Stimulated activated CD8-positive, alpha-beta memory T cell treated with anti-CD3 and anti-CD28 coated beads, Interleukin-12 subunit alpha, Interleukin-12 subunit beta, amount 100 ng/mL, for 24 hours (primary cell): ENCODE data around the gene GATC.
"Not testable (repeated sequence)": the region's sequence is repeated elsewhere in the genome, so short reads cannot be mapped to it uniquely, and the experiment has no call there.

ENCODE experiments used
- DNase-seq: peaks from one replicate; pipeline ENCODE4 v3.0.0-alpha.2; 2020; ENCODE audit errors: extremely low read depth

The GATC gene

DNA sequence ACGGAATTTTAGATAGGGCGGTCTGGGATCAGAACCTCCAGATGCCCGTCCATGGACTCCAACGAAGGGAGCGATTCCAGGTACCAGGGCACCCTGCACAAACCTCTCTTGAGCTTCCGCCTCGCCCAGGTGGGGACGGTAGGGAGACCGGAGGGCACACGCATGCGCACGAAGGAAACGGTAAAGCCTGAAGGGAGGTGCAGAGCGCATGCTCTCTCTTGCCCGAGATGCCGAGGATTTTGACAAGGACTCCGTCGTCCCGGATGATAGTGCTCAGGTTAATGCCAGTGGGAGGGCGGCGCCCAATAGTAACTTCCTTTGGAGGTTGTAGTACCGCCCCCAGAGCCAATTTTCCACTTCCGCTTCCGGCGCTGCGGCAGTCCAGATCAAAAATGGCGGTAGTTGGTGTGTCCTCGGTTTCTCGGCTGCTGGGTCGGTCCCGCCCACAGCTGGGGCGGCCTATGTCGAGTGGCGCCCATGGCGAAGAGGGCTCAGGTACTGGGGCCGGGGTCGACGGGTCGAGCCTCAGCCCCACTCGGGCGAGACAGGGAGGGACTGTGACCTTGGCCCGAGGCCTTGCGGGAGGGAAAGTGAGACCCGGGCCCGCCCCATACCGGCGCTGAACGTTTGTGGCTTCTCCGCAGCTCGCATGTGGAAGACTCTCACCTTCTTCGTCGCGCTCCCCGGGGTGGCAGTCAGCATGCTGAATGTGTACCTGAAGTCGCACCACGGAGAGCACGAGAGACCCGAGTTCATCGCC is 8.3 kb upstream of the GATC start, which contains the start of gene COX6A1:
Gene COX6A1, plus strand, starts transcription at position 379 of the 760 bp plus-strand sequence. Its CDS starts 14 bp downstream, at position 393.
- DNase-seq, result peak; percentile 94

DNA sequence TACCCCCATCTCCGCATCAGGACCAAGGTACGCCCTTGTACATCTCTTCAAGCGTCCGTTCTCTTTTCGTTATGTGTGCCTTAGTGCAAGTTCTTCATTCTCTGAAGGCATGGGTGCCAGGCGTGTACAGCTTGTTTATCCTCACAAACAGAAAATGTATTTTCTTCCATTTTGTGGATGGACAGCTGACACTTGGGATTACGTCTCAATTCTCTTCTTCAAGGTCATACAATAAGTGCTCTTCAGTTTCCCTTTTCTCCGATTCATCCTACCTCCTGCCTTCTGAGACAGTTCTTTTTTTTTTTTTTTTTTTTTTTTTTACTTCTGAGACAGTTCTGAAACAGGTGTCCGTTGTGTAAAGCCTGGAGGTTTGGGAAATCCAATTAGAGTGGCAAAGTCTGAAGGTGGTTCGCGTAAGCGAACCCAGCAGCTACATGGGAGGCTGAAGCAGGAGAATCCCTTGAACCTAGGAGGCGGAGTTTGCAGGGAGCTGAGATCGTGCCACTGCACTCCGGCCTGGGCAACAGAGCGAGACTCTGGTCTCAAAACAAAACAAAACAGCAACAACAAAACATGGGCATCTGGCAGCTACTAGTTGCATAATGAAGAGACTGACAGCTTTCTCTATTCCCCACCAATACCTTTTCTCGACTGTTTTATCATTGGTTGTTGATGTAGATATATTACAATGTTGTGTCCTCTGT is 7.6 kb upstream of the GATC start:
- no peak for DNase-seq

DNA sequence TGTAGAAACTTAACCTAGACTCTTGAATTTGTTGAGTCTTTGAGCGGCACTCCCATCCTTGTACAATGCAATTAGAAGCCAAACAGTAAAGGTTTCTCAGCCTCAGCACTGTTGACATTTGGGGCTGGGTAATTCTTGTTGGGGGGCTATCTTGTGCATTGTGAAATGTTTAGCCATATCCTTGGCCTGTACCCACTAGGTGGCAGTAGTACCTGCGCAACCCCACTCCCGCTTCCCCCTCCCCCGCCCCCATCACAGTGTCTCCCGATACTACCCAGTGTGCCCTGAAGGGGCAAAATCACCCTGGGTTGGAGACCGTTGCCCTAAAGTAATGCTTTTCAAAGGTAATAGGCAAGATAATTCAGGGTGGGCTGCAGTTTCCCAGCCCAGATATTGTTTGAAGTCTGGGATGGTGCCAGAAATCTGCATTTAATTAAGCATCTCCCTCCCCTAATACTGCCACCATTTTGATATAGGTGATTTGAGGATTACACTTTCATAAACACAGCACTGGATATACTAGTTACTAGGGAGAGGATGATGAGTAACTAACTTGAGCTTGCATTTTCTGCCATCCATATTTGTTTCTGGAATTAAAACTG is 6.5 kb upstream of the GATC start:
- peak; percentile 58 for DNase-seq

- DNase-seq, result no peak
These were observed 1.6 kb upstream of the GATC start for GRCh38 chr12:120444676-120445075.

GRCh38 chr12:120446844-120447178 is 567 bp downstream of the GATC start:
- DNase-seq, result not testable (repeated sequence)

DNA sequence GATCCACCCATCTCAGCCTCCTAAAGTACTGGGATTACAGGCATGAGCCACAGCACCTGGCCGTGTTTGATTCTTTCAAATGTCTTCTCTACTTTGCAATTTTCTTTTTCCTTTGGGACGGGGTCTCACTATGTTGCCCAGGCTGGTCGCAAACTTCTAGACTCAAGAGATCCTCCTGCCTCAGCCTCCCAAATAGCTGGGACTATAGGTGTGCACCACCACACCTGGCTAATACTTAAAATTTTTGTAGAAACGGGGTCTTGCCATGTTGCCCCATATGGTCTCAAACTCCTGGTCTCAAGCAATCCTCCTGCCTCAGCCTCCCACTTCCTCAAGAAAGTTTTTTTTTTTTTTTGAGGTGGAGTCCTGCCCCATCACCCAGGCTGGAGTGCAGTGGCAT is 1.7 kb downstream of the GATC start:
- DNase-seq, result no peak

DNA sequence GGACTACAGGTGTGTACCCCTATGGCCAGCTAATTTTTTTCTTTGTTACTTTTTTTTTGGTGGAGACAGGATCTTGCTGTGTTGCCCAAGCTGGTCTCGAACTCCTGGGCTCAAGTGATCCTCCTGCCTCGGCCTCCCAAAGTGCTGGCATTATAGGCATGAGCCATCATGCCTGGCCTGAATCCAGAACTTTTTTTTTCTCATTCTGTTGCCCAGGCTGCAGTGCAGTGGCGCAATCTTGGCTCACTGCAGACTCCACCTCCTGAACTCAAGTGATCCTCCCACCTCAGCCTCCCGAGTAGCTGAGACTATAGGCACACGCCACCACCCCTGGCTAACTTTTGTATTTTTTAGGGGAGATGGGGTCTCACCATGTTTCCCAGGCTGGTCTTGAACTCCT is 6.3 kb downstream of the GATC start:
- DNase-seq, result not testable (repeated sequence)

DNA sequence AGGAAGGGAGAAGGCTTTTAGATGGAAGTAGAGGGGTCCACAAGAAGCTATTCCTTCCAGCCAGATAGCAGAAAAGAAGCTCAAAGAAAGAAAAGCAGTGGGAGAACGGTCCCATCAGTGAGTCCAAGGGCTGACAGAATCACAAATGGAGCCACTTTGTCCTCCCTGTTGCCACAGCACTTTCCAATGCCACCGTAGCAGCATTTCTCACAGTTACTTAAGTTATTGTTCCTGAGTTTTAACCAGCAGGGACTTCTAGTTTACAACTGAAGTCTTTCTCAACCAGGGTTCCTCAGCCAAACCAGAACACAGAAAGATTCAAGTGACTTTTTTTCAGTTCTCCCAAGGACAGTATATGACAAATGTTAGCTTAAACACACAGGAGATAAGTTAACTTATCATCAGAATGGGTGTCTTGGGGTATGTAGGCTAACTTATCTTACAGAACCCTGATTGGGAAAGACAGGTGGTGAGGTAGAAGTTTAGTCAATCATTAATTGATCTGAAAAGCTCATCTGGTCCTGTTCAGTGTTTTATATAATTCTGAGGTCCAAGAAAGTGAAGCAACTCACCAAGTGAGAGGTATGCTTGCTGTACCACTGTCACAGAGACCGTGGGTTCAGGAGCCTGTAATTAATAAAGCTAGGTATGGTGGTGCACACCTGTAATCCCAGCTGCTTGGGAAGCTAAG is 7.0 kb downstream of the GATC start:
- no peak for DNase-seq

- no peak for DNase-seq
These were observed 7.7 kb downstream of the GATC start for GRCh38 chr12:120453977-120454376.

GRCh38 chr12:120455302-120455701 is 9.1 kb downstream of the GATC start:
- DNase-seq, result no peak

DNA sequence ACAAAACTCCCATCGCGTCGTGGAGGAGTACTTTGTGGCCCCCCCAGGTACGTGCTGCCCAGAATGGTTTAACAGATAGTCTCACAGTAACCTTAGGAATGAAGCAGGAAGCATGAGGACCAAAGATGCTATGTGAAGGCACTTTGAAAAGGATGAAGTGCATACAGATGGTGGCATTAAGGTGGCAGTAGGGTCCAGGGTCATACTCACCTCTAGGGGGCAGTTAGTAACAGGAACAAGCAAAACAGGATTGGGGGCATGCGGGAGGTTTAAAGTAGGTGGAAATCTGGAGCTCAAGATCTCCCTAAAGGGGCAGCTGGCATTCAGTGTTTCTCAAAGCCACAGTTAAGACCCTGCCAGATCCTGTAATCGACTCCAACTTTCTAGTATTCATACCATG is 10.9 kb downstream of the GATC start:
- DNase-seq, result no peak

GRCh38 chr12:120460157-120460556 is 13.9 kb downstream of the GATC start:
- DNase-seq, result no peak

DNA sequence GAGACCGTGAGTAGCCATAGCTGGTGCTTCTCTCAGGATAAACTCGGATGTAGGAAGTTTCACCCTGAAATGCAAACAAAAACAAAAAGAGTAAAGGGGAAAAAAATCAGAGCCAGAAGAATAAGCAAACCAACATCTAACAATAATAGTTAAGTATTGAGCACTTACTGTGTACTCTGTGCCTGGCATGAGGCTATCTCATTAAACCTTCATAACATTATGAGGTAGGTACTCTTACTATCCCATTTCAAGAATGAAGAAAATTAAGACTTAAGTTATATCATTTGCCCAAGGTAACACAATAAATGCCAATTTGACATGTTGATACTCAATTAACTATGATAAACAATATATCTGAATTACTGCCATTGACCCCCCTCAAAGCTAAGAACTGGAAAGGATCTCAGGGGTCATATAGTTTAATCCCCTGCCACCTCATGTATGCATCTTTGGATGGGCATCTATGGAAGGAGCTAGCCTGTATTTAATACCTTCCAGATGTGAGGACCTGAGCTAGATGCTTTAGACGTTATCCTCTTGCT is 15.9 kb downstream of the GATC start:
- DNase-seq, result no peak

GRCh38 chr12:120463712-120464111 is 17.5 kb downstream of the GATC start:
- no peak for DNase-seq

- DNase-seq, result no peak
These were observed 19.5 kb downstream of the GATC start for GRCh38 chr12:120465756-120466155.

DNA sequence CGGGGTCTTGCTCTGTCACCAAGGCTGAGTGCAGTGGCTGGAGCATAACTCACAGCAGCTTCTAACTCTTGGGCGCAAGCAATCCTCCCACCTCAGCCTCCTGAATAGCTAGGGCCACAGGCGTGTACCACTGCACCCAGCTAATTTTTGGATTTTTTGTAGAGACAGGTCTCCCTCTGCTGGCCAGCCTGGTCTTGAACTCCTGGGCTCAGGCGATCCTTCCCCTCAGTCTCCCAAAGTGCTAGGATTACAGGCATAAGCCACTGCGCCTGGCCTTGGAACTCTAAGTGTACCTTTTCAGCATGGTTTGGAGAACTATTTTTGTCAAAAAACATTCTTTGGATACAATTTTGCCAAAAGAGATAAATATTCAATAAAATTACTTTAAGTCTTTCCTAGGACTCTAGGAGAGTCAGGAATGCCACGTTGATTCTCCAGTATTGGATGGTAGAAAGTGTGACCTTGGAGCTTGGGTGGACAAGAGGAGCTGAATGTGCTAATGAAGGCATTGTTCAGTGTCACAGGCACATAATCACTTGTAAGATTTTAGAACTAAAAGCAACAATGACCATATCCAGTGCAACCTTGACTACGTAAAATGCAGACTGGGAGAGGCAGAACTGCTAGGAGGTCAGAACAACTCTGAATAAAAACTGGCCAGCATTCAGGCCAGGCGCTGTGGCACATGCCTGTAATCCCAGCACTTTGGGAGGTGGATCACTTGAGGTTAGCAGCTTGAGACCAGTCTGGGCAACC is 20.5 kb downstream of the GATC start:
- DNase-seq, result no peak

DNA sequence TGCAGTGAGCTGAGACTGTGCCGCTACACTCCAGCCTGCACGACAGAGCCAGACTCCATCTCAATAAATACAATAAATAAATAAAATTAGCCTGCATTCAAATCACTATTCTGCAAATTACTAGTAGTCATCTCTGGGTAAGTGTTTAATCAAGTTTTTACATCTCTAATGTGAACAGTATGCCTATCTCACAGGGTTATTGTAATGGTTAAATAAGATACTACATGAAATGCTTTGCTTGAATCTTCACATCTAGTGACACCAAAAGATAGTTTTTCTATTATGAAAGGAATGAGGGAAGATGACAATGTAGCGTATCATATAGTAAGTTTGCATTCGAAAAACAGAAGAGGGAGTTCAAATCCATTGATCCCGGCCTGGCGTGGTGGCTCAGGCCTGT is 21.2 kb downstream of the GATC start:
- no peak for DNase-seq

- DNase-seq, result no peak
These were observed 22.1 kb downstream of the GATC start for GRCh38 chr12:120468325-120468820.

GRCh38 chr12:120468821-120469449 is 22.7 kb downstream of the GATC start:
- DNase-seq, result no peak

GRCh38 chr12:120469450-120470149 is 23.4 kb downstream of the GATC start, which contains the start of gene SRSF9:
TSS of gene SRSF9 (minus strand) at chr12:120469748. CDS start at chr12:120469609, 139 bp downstream.
- peak; percentile 92 for DNase-seq
